GM21576 (cell line): ENCODE measurements around the gene SNX3.

Experiments used
- ATAC-seq: cut with Tn5 transposase; IDR thresholded peaks from one replicate; pipeline ENCODE4 v1.9.1; 2021; ENCODE audit warnings: mild to moderate bottlenecking, moderate library complexity; ENCODE audit not compliant: unreplicated experiment

The SNX3 gene

DNA sequence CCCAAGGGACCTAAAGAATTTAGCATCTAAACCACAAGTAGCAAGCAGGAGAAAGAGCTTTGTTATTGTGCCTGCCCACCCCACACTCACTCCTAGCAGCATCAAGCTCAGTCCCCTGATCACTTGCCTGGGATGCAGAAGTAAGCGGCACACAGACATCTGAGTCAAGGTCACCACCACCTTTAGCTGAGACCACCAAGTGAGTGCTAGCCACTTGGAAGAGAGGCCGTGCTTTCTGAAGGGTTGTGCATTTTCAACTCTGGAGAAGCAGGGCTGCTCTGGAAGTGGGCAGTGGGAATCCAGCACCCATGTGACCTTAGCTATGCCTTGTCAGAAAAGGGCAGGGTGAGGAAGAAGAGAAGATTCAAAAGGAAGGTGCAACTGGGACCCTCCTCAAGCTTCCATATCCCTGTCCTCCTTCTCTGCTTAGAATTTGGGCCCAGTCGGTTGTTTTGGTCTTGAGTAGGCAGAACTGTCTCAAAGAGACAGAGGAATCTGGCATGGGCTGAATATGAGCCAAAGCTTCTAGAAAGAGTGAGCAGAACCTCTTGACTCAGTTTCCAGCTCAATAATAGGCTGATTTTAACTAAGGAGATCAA lies 88.8 kb downstream of the SNX3 start:
- ATAC-seq = no peak

- no peak for ATAC-seq
Measured at GRCh38 chr6:108171291-108171917, 89.4 kb downstream of the SNX3 start.

GRCh38 chr6:108170332-108171290 lies 90.2 kb downstream of the SNX3 start:
- ATAC-seq = no peak

DNA sequence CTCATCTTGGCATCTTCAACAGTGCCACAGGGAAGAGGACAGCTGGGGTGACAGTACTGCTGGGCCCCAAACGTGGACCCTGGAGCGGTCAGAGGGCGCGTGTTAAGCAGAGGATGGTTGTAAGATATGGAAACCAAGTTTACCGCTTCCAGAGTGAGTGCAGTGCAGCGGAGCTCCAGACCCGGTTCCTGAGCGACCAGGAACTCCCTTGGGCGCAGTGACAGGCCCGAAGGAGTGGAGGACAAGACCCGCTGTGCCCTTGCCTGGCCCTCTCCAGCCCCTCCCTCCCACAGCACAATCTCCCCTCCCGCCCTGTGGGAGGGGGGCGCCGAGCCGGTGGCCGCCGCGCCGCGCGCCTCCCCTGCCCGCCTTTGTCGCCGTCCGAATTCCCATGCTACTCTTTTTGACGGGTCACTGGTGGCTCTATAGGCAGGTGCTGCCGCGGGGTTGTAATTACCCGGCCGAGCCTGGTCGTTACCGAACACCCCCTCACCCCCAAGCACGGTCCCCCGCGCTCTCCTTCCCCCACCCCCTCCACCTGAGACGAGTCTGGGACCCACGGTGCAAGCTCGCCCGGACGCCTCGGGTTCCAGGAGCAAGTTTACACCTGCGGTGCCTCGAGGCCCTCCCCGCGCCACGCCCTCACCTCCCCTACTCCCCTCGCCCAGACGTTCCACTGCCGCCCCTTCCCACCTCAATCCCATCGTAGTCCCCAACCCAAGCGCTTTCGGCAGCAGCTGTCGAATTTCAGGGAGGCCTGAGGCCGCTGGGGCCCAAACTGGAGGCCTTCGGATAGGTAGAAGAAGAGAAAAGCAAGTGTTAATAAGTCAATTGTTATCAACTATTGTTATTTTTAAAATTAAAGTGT lies 91.1 kb downstream of the SNX3 start:
- no peak for ATAC-seq

DNA sequence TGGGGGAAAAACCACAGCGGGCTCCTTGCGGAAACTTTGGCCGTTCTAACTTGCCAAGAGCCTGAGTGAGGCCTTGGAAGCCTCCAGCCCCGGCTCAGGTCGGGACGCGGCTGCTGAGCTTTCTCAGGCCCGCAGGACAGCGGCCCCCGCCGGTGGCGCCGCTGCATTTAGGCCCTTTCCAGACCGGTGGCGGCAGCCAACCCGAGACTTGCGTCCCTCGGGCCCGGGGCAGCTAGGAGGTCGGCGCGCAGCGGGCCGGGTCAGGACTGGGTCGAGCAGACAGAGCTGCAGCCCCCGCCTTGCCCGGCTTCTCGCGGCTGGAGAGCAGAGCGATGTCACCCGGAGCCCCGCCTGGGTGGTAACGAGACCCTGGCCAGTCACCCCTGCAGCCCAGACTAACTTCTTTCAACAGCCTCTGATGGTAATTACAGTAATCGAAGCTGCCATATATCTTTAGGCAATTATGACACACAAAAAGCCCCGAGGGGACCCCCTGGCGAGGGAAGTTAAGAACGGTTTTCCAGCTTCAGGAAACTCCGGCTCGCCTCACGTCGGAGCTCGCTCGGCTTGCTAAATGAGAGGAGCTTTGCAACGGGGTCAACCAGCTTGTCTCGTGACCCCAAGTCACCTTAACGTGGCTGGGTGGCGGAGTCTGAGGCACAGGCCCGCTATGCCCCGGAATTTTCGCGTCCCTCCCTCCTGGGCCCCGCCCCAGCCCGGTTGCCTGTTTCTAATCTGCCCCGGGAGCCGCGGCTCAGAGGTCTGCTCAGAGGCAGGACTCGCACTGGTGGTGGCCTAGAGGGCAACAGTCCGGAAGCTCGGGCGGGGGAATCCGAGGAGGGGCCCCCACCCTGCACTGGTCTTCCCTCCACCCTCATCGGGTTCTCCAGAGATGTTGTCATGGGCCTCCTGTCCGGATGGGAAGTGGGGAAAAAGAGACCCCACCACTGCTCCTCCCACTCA lies 92.1 kb downstream of the SNX3 start:
- no peak for ATAC-seq

GRCh38 chr6:108168090-108168463 lies 92.8 kb downstream of the SNX3 start:
- ATAC-seq = no peak

- no peak for ATAC-seq
Measured at GRCh38 chr6:108167449-108168089, 93.3 kb downstream of the SNX3 start.

DNA sequence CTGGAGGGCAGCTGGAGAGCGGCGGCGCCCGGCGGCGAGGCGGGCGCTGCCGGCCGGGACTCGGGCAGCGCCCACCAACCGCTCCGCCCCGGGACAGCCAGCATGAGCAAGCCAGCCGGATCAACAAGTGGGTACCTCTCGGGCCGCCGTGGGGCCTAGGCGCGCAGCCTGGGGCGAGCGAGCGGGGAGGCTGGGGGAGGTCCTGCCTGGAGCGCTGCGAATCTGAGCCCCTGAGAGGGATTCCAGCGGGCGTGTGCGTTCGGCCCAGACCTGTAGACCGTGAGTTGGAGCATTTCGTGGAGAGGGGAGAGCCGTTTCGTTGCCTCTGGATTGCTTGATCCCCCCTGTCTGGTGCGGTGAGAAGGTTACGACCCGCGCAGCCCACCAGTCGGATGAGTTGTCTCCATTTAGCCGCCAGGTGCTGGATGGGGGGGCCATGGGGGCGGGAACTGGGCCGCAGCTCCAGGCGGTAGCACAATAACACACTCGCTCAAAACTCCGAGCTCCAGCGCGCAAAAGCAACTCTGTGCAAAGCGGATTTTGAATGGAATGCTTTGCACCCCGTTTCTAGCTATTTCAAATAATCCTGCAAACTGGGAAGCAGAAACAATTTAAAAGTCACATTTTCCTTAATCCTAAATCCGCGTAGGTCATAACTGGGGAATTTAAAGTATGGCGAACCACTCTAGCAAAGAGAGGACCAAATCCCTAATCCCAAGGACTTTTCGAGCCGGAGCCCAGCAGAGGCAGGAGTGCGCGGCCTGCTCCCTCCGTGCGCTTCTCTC lies 94.0 kb downstream of the SNX3 start:
- no peak for ATAC-seq

- ATAC-seq = no peak
Measured at GRCh38 chr6:108165714-108166663, 94.9 kb downstream of the SNX3 start, which contains the start of gene NR2E1. NR2E1 (plus strand) TSS chr6:108166022; CDS start chr6:108166766, 744 bp downstream.

DNA sequence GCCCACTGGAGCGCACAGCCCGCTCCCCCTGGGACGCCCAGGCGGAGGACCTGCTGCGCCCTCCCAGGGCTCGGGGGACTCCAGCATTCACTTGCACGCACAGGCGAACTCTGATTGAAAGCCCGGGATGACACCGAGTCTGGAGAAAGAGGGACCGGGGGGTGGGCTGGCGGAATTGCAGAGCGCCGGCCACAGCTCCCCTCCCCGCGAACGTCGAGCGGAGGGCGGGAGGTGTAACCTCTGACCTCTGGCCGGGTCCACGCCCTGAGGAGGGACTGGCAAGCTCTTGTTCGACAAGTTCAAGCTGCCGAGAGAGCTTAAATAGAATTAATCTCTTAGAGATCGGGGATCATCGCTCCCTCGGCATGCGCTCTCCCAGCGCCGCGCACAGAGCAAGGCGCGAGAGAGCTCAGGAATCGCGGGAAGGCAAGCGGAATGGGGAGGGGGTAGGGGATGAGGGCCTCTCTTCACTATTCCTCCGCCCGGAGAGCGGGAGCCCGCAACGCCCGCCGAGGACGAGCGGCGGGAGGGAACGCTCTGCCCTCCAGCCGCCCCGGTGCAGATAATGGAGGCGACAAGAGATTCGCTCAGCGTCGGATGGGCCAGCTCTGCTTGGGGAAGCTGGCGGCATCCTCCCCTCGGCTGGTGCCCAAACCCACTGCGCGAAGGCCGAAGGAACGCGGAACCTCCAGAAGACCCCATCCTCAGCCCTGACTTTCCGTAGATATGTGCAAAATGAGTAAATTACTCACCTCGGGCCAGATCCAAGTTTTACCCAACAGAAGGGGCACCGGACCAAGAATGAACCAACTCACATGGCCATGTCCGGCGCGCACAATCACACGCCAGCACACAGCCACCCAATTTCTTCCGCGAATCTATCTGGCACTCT lies 95.8 kb downstream of the SNX3 start:
- ATAC-seq = no peak

DNA sequence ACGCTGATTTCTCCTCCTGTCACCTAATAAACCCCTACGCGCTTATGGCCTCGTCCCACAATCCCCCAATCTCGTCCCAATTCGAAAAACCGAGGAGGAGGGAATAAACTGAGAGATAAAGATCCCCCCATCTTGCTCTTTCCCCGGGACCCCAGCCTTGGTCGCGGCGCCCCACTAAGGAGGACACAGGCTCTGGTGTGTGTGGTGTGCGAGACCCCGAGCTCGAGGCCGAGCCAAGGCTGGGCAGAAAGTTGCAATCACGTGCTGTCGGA lies 96.4 kb downstream of the SNX3 start:
- ATAC-seq = no peak

DNA sequence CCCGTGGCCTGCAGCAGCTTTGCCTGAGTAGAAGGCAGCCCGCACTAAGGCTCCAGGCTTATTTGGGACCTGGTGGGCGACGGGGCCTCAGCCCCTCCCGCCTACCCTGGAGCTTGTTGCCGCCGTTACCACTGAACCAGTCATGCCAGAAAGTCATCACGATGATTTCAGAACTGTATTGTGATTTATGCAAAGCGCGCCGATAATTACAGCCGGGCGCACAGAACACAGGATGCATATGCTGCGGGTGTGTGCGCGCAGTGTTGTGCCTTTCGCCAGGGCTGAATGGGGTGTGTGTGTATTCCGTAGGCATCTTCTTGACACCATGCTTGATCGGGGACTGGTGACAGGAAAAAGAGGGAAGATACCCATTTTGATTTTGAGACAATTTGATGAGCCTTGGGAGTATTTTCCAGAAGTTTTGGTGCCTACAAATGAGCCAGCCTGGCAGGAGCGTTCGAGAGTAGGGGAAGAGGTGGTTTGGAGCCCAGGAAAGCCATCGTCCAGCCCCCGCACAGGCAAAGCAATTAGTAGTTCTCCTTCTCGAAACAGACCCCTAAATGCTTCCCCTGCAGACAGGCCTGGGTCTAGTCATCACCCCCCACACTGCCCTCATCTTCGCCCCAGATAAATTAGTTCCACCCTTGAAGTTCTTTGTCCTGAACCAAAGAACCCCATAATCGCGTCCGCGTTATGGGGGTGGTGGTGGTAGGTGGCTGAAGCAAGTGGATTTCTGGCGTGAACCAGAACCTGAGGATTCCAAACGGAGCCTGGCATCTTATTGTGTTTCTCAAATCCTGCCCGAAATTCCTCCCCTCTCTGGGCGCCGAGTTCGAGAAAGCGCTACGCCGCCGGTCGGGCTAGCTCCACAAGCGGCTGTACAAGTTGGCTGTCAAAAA lies 96.9 kb downstream of the SNX3 start:
- no peak for ATAC-seq

DNA sequence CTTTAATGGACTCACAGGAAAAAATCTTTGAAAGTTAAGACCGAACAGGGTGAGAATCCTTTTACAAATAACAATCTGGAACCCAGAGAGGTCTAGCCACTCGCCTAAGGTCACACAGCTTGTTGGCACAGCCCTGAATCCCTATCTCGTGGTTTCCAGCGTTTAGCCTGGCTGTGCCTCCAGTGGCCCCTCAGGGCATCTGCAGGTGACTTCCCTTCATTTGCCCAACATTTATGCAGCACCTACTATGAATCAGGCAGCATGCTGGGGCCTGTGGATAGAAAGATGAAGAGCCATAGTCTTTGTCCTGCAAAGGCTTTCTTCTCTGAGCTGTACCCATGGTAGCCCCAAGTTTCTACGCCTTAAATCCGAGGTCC lies 97.6 kb downstream of the SNX3 start:
- ATAC-seq = no peak

DNA sequence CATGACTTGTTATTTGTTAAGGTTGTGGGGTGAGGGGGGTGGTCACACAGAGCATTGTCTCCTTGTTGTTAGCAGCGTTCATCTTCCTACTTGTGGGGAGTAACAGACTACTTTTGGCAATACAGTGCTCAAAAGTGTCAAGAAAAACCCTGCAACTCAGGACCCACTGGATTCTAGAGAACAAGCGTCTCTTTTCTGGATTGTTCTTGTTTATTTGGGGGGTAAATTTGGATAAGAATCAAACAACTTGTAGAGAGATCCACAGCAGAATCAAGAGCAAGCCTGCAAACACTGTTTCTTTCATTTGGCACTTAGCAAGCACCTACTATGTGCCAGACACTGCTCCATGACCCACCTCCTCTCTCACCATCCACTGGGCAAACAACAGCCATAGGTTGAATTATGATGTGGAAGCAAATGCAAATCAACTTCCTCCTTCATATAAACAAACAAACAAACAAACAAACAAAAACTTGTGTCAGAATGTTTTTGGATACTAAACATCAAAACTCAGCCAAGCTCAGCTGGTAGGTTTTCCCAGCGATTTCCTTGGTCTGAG lies 99.0 kb downstream of the SNX3 start:
- no peak for ATAC-seq
